ENCODE results near the gene SLC22A23.

SLC22A23 gene, protein sequence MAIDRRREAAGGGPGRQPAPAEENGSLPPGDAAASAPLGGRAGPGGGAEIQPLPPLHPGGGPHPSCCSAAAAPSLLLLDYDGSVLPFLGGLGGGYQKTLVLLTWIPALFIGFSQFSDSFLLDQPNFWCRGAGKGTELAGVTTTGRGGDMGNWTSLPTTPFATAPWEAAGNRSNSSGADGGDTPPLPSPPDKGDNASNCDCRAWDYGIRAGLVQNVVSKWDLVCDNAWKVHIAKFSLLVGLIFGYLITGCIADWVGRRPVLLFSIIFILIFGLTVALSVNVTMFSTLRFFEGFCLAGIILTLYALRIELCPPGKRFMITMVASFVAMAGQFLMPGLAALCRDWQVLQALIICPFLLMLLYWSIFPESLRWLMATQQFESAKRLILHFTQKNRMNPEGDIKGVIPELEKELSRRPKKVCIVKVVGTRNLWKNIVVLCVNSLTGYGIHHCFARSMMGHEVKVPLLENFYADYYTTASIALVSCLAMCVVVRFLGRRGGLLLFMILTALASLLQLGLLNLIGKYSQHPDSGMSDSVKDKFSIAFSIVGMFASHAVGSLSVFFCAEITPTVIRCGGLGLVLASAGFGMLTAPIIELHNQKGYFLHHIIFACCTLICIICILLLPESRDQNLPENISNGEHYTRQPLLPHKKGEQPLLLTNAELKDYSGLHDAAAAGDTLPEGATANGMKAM

DNA sequence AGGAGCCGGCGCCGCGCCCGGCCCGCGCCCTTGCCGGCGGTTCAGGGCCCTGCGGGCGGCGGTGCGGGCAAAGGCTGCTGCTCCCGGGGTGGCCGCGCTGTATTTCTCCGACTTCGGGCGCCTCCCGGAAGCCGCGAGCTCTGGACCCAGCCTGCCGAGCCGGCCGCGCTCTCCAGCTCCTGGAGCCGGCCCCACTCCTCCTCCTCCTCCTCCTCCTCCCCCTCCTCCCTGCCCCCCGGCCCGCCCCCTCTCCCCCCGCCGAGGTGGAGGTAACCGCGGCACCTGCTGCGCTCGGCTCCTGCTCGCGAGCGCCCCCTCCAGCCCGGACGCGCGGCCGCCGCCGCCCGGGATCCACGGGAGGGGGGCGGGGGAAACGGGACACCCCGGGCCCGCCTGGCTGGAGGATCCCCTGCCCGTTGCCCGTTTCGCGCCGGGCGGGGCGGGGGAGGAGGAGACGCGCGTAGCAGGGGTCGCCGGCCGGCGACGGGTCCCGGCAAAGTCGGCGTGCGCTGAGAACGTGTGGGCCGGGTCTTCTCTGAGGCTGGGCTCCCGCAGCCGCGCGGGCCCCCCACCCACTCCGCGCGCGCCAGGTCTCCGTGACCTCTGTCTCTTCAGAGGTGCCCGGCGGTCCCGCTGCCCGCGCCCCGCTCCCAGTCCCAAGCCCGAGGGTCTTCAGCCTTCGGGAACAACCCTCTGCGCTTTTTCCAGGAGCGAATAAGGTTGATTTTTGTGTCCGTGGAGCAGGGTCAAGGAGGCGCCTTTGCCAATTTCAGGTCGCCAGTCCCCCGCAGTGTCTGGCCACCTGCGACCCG is at the start of gene SLC22A23:
Gene SLC22A23 (minus strand): TSS at position 153 of the 812 bp plus-strand sequence. CDS start 491 bp downstream, outside the sequence.
- H3K4me3 Mint-ChIP-seq = peak within 1 kb of the TSS; percentile 92
- H3K27ac Mint-ChIP-seq = peak within 1 kb of the TSS; percentile 67
- peaks cover 4% of the 10 kb centered on the region for H3K27me3 Mint-ChIP-seq
- H3K9me3 Mint-ChIP-seq (ENCODE audit: low read depth) = no peaks in the 10 kb centered on the region
- no peaks in the 10 kb centered on the region for H3K36me3 Mint-ChIP-seq
- H3K4me1 Mint-ChIP-seq (ENCODE audit: low read depth) = peaks cover 5% of the 10 kb centered on the region

DNA sequence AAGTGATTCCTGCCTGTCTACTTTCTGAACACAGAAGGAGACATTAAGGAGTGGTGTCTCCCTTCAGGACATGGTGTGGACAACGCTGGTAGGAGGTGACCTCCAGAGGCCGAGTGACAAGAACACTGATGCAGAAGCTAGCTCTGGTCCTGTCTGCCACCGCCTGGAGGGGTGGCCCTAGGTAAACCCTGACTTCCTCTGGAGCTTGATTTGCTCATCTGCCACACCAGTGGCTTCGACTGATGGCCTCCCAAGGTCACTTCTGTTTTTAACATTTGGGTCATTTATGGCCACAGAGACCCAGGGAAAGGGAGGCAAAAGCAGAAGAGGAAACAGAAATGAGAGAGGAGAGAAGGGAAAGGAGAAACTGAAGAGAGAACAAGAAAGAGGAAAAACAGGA is 49.4 kb upstream of the SLC22A23 start:
- no peak overlapping the region for H3K4me3 Mint-ChIP-seq
- peaks cover 2% of the 10 kb centered on the region for H3K4me1 Mint-ChIP-seq (ENCODE audit: low read depth)
- H3K27ac Mint-ChIP-seq = no peak overlapping the region
- no peaks in the 10 kb centered on the region for H3K36me3 Mint-ChIP-seq
- peaks cover 2% of the 10 kb centered on the region for H3K27me3 Mint-ChIP-seq
- no peaks in the 10 kb centered on the region for H3K9me3 Mint-ChIP-seq (ENCODE audit: low read depth)

DNA sequence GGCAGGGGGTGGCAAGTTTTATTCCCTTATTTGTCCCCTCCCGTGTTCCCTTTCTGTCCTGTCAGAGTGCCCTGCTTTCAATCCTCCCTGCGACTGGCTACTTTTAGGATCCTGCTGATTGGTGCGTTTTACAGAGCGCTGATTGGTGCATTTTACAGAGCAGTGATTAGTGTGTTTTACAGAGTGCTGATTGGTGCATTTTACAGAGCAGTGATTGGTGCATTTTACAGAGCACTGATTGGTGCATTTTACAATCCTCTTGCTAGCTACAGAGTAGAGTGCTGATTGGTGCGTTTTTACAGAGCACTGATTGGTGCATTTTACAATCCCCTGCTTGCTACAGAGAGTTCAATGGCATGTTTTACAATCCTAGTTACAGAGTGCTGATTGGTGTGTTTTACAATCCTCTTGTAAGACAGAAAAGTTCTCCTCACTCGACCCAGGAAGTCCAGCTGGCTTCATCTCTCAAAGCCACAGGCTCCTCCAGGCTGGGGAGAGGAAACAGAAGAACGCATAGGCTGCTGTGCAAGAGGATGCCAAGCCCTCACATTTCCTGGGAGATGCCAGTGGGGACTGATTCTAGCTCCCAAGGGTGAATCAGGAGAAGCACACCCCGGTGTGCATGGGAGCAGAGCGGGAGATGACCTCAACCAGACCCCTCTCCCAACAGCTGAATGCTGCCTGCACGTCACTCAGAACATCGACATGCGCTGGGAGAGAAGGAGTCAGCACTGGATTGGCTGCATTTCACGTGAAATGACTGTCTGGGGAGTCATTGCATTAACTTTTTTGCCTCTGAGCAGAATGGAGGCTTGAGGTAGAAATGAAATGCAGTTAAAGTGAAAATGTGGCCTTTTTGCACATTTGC is 48.3 kb upstream of the SLC22A23 start:
- Mint-ChIP-seq H3K4me3 (no peak overlapping the region), H3K27me3 (peaks cover 2% of the 10 kb centered on the region), H3K27ac (no peak overlapping the region), H3K36me3 (no peaks in the 10 kb centered on the region), H3K4me1 (ENCODE audit: low read depth) (peaks cover 2% of the 10 kb centered on the region), H3K9me3 (ENCODE audit: low read depth) (no peaks in the 10 kb centered on the region)

DNA sequence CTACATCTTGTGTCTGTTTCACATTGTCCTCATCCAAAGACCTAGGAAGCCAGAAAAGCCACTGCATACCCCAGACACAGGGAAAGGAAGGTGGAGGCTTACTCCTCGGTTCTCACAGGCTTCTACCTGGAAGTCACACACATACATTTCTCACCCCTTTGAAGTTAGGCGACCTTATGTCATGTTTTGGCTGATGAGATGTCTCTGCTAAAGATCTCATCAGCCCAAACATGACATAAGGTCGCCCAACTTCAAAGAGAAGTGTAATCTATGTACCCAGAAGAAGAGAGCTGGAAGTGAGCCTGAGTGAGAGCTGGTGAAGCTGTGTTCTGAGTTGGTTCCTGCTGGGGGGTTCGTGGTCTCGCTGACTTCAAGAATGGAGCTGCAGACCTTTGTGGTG is 47.5 kb upstream of the SLC22A23 start:
- Mint-ChIP-seq H3K4me1 (ENCODE audit: low read depth) (peaks cover 2% of the 10 kb centered on the region), H3K27me3 (peaks cover 2% of the 10 kb centered on the region), H3K27ac (no peak overlapping the region), H3K36me3 (no peaks in the 10 kb centered on the region), H3K9me3 (ENCODE audit: low read depth) (no peaks in the 10 kb centered on the region), H3K4me3 (no peak overlapping the region)

DNA sequence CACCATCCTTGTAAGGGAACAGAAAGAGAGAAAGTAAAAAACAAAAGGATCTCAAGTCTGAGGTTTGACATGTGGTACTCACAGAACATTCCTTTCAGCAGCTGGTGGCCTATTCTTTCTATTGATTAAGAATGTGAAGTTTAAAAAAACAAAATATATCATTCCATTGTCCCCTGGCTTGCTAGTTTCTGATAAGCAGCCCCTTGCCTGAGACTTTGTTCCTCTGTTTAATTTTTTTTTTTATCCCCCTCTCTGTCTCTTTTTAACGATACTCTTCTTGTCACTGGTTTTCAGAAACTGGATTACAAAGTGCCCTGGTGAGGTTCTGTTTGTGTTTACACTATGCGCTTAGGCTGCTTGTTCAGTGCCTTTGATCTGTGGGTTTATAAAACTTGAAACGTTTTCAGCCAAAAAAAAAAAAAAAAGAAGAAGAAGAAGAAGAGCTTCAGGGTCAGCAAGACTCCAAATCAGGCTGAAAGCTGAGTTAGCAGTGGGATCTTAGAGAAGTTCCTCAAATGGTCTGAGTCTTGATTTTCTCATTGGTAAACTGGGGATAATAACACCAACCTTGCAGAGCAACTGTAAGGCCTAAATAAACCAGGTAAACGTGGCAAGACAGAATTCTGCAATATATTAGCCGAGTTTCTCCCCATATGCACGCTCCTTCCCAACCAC is 45.1 kb upstream of the SLC22A23 start:
- H3K9me3 Mint-ChIP-seq (ENCODE audit: low read depth) = no peaks in the 10 kb centered on the region
- no peak overlapping the region for H3K27ac Mint-ChIP-seq
- peaks cover 2% of the 10 kb centered on the region for H3K4me1 Mint-ChIP-seq (ENCODE audit: low read depth)
- H3K4me3 Mint-ChIP-seq = no peak overlapping the region
- peaks cover 2% of the 10 kb centered on the region for H3K27me3 Mint-ChIP-seq
- no peaks in the 10 kb centered on the region for H3K36me3 Mint-ChIP-seq

DNA sequence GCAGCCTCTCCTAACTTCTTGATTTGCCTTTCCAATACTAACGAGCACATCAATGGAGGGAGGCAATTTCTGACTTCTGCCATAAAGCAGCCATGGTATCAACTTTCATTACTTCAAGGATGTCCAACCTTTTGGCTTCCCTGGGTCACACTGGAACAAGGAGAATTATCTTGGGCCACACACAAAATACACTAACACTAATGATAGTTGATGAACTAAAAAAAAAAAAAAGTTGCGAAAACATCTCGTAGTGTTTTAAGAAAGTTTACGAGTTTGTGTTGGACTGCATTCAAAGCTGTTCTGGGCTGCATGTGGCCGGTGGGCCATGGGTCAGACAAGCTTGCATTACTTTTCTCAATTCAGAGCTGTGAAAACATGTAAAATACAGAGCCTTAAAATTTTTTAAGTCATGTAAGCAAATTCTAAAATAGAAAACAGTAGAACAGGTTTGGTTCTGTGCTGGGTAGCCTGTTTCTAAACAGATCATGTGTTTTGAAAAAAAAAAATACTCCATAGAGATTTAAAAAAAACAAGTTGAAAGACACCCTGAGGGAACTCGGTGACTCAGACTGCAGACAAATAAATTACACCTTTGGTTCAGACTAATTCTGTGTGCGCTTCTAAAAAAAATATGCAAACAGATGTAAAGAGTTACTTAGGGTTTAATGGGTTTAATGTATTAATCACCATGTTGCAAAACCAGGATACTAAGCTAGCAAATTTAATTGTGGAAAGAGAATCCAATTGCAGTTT is 43.6 kb upstream of the SLC22A23 start:
- Mint-ChIP-seq H3K4me1 (ENCODE audit: low read depth) (peaks cover 2% of the 10 kb centered on the region), H3K27me3 (peaks cover 4% of the 10 kb centered on the region), H3K4me3 (no peak overlapping the region), H3K9me3 (ENCODE audit: low read depth) (no peaks in the 10 kb centered on the region), H3K36me3 (no peaks in the 10 kb centered on the region), H3K27ac (no peak overlapping the region)

DNA sequence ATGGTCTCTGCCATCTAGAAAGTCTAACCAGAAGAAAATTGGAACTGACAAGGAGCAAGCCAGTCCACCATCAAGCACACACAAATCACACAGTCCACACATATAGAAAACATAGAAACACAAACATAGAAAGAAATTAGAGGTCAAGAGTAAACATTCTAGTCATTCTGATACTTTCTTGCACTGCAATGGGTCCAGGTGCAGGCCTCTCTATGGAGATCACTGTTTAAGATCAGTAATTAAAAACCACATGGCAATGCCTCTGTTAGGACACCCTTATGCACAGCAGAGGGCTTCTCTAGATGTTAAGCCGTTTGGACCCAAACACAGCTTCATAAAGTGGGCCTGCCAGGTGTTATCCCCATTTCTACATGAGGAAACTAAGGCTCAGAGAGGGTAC is 42.8 kb upstream of the SLC22A23 start:
- Mint-ChIP-seq H3K9me3 (ENCODE audit: low read depth) (no peaks in the 10 kb centered on the region), H3K4me3 (no peak overlapping the region), H3K27me3 (peaks cover 4% of the 10 kb centered on the region), H3K4me1 (ENCODE audit: low read depth) (peaks cover 2% of the 10 kb centered on the region), H3K36me3 (no peaks in the 10 kb centered on the region), H3K27ac (no peak overlapping the region)

DNA sequence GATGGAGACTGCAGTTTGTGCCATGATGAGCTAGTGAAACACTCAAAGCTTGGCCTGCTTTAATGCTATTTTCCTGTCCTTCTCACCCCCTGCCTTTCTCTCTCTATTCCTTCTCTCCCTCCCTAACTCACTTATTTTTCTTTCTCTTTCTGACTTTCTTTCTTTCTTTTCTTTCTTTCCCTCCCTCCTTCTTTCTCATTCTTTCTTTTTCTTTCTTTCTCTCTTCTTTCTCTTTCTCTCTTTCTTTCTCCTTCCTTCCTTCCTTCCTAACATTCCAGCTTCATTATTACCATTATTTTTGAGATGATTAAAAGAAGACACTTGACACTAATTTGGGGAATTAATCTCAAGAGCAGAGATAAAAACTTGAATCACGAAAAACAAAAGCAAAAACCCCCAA is 39.5 kb upstream of the SLC22A23 start:
- H3K27me3 Mint-ChIP-seq = peaks cover 2% of the 10 kb centered on the region
- H3K27ac Mint-ChIP-seq = no peak overlapping the region

DNA sequence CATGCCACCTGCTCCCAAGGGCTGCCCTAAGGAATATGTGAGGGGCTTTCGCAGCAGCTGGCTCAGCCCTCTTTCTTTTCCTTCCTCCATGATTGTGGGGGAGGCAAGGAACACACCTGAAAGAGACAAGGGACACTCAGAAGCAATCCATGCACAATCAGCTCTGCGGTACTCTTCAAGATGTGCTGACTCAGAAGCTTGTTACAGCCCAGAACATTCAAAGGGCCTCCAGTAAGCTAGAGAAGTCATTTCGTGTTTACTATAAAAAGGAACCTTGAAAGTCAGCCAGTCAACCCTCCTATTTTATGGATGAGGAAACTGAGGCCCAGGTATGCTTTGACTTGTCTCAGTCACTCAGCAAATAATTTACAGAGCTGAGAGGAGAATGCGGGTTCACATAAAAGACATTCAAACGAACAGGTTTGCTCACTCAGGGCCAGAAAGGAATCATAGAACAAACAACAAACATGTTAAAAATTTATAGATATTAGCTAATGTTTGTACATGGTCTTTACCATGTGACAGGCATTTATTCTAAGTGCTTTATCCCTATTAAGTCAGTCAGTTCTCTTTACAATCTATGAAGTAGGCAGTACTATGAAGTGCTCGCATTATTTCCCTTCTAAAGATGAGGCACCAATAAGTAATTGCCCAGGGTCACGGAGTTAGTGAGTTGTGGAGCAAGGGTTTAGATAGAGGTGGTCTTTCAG is 37.7 kb upstream of the SLC22A23 start:
- no peaks in the 10 kb centered on the region for H3K9me3 Mint-ChIP-seq (ENCODE audit: low read depth)
- H3K36me3 Mint-ChIP-seq = no peaks in the 10 kb centered on the region
- no peaks in the 10 kb centered on the region for H3K4me1 Mint-ChIP-seq (ENCODE audit: low read depth)
- no peak overlapping the region for H3K27ac Mint-ChIP-seq
- H3K4me3 Mint-ChIP-seq = no peak overlapping the region
- H3K27me3 Mint-ChIP-seq = peaks cover 2% of the 10 kb centered on the region

More for the DNA sequence above, 39.5 kb upstream of the SLC22A23 start:
- Mint-ChIP-seq H3K4me1 (ENCODE audit: low read depth) (no peaks in the 10 kb centered on the region), H3K9me3 (ENCODE audit: low read depth) (no peaks in the 10 kb centered on the region), H3K36me3 (no peaks in the 10 kb centered on the region), H3K4me3 (no peak overlapping the region)

DNA sequence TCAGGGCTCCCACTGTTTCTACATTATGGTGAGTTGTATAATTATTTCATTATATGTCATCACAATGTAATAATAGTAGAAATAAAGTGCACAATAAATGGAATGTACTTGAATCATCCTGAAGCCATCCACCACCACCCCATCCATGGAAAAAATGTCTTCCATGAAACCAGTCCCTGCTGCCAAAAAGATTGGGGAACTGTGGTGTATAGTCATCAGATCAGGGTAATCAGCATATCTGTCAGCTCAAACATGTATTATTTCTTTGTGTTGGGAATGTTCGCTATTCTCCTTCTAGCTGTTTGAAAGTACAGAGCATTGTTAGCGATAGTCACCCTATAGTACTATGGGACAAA is 33.8 kb upstream of the SLC22A23 start:
- Mint-ChIP-seq H3K4me1 (ENCODE audit: low read depth) (no peaks in the 10 kb centered on the region), H3K27me3 (no peaks in the 10 kb centered on the region), H3K9me3 (ENCODE audit: low read depth) (no peaks in the 10 kb centered on the region), H3K36me3 (no peaks in the 10 kb centered on the region), H3K27ac (no peak overlapping the region), H3K4me3 (no peak overlapping the region)

DNA sequence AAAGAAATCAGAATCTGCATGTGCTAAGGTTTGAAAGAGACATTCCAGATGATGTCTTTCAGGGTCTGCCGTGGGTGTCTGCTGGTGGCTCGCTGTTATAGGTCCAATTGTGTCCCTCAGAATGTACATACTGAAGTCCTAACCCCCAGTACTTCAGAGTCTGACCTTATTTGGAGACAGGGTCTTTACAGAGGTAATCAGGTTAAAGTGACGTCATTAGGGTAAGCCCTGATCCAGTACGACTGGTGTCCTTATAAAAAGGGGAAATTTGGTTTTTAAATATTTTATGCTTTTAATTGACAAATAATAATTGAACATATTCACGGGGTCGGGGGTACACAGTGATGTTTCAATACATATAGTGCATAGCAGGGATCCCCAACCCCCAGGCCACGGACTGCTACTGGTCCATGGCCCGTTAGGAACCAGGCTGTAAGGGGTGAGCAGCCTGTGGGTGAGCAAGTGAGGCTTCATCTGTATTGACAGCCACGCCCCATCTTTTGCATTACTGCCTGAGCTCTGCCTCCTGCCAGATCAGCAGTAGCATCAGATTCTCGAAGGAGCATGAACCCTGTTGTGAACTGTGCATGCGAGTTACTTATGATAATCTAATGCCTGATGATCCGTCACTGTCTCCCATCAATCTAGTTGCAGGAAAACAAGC is 33.2 kb upstream of the SLC22A23 start:
- H3K9me3 Mint-ChIP-seq (ENCODE audit: low read depth) = no peaks in the 10 kb centered on the region
- no peak overlapping the region for H3K4me3 Mint-ChIP-seq
- no peaks in the 10 kb centered on the region for H3K4me1 Mint-ChIP-seq (ENCODE audit: low read depth)
- no peak overlapping the region for H3K27ac Mint-ChIP-seq
- H3K27me3 Mint-ChIP-seq = no peaks in the 10 kb centered on the region
- no peaks in the 10 kb centered on the region for H3K36me3 Mint-ChIP-seq

DNA sequence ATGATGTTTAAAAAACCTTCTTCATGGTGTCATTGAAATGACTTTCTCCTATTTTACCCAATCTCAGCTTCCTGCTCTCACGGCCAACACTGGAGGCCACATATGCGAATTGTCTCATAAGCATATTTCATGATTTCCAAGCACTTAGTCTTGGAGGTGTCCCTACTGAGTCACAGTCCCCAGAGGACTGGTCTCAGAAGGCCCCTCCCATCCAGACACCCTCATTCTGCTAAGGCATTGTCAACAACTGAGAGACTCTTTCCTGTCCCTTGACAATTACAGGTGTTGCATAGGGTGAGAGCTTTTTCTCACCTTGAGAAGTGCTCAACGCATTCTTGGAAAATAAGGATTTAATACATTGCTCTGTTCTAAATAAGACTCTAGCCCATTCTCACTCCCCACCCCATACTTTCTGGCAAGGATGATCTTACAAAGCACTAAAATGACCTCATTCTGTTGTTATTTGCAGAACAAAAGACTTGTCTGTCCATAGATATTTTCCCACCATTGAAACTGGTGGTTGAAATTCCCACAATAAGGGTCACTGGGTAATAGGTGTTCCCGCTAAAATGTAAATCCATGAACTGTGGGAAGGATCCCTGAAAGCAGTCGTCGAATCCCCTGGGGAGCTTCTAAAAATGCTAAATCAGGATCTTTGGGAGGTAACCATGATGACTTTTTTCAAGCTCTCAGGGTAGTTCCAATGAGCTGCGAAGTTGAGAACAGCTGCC is 32.3 kb upstream of the SLC22A23 start:
- H3K36me3 Mint-ChIP-seq = no peaks in the 10 kb centered on the region
- no peaks in the 10 kb centered on the region for H3K27me3 Mint-ChIP-seq
- no peak overlapping the region for H3K4me3 Mint-ChIP-seq
- H3K4me1 Mint-ChIP-seq (ENCODE audit: low read depth) = no peaks in the 10 kb centered on the region
- no peak overlapping the region for H3K27ac Mint-ChIP-seq
- no peaks in the 10 kb centered on the region for H3K9me3 Mint-ChIP-seq (ENCODE audit: low read depth)
